ENCODE measurements around the gene PTGIR.

Gene PTGIR

DNA sequence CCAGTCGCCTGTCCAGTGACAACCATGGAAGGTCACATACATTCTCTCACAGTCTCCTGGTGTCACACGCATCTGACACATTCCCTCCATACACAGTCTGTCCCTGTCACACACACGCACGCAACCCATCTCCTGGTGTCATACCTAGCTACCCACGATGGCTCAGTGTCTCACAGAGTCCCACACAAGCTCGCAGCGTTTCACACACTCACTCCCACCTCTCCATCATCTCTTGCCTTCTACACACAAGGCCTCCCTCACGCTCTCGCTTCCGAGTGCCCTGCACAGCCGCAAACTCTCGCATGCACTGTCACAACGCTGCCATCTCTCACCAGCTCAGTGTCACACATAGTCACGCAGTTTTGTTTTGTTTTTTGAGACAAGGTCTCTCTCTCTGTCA lies 12.3 kb upstream of the PTGIR start:
- FAIRE-seq, result no peak
- DNase-seq (ENCODE audit: insufficient read length, low spot score), result no peak
- no peak for TF ChIP-seq CTCF (IDR thresholded peaks at IDR 0.05; ENCODE audit: insufficient read depth, missing control alignments)

DNA sequence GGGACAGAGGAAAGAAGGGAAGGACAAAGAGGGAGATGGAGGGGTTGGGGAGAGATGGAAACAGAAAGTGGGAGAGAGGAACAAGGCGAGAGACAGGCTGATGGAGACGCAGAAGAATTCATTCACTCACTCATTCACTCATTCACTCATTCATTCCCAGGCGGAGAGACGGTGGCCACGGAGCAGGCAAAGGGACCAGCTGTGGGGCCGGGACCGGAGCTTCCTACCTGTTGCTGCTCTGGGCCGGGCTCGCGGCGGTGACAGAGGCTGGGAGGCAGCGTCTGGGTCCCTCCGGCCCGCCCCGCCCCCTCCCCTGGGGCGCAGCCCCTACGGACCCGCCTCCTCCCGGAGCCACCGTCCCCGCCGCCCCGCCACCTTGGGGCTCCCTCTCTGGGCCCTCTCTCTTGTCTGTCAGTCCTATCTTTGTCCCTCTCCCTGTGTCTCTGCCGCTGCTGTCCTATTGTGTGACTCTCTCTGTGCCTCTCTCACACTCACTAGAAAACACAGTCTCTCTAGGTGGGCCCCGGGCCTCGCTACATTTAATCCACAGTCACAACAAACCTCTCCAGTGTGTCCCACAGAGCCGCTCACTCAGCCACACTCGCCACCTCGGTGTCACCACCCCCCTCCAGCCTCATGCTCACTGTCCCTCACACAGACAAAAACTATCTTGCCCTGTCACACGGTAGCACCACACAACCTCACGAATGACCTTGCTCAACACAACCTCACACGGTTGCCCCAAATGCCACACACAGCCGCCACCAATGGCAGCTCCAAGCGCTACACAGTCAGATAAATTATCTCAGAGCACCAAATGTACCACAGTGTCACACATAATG lies 11.3 kb upstream of the PTGIR start, which contains the start of gene GNG8:
GNG8 (minus strand) TSS at position 283 of the 842 bp plus-strand sequence. CDS start 1,520 bp downstream, outside the sequence.
- DNase-seq (ENCODE audit: insufficient read length, low spot score), result no peak
- TF ChIP-seq CTCF (IDR thresholded peaks at IDR 0.05; ENCODE audit: insufficient read depth, missing control alignments), result no peak
- FAIRE-seq, result no peak

- DNase-seq (ENCODE audit: insufficient read length, low spot score), result no peak
- no peak for TF ChIP-seq CTCF (IDR thresholded peaks at IDR 0.05; ENCODE audit: insufficient read depth, missing control alignments)
- no peak for FAIRE-seq
Observed at GRCh38 chr19:46634656-46635218, 9.8 kb upstream of the PTGIR start.

DNA sequence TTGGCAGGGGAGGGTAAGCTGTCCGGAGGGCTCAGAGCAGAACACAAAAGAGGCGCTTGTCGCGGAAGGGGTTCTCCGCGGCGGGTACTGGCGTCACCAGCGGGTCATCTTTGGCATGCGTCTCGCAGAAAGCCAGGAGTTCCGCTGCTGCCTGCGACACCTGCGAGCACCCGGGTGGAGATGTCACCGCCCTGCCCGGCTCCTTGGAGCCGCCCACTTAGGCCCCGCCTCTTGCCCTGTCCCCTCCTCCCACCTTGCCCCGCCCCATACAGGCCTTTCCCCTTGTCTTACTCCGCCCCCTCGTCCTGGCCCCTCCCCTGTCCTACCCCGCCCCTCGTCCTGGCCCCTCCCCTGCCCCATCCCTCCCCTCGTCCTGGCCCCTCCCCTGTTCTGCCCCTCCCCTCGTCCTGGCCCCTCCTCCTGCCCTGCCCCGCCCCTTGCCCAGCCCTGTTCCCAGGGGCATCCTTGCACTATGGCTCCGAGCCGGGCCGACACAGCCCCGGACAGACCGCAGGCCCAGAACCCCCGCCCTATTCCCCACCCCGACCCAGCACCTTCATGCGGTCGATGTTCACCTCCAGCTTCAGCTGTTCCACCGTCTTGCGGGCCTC lies 9.3 kb upstream of the PTGIR start:
- no peak for TF ChIP-seq CTCF (IDR thresholded peaks at IDR 0.05; ENCODE audit: insufficient read depth, missing control alignments)
- peak; percentile 79 for DNase-seq (ENCODE audit: insufficient read length, low spot score)
- FAIRE-seq, result no peak

DNA sequence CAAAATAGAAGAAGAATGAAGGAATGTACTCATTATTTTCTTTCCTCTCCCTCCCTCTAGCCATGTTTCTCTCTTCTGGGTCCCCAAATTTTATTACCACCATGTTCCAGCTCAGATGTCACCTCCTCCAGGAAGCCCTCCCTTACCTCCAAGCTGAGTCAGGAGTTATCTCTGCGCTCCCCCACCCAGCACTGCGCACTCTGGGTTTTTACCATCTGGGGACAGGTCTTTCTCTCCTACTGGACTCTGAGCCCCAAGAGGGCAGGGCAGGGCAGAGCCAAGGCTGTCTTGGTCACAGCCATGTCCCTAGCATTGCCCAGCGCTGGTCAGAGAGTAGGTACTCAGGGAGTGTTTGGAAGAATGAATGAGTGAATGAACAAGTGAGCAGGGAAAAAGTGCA lies 8.2 kb upstream of the PTGIR start:
- FAIRE-seq (no peak), DNase-seq (ENCODE audit: insufficient read length, low spot score) (no peak)
- no peak for TF ChIP-seq CTCF (IDR thresholded peaks at IDR 0.05; ENCODE audit: insufficient read depth, missing control alignments)

DNA sequence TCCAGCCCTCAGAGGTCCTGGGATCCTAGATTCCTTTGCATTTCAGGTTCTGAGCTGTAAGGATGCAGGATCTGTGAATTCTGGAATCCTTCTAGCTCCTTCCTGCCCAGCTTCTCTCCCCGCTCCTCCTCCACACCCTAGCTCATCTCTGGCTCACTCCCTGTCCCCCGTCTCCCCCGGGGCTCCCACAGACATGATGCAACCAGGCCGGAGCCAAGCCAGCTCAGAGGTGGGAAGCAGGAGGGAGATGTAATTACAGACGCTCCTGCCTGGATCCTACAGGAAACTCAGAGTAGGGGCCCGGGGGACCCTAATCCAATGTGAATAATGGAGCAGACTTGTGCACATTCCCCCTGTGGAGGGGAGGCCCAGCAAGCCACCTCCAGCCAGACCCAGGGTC lies 6.6 kb upstream of the PTGIR start:
- DNase-seq (ENCODE audit: insufficient read length, low spot score) (no peak), FAIRE-seq (no peak)
- TF ChIP-seq CTCF (IDR thresholded peaks at IDR 0.05; ENCODE audit: insufficient read depth, missing control alignments), result no peak

All from D721Med (cell line).